ENCODE results near the gene NAP1L4.

NAP1L4 gene

DNA sequence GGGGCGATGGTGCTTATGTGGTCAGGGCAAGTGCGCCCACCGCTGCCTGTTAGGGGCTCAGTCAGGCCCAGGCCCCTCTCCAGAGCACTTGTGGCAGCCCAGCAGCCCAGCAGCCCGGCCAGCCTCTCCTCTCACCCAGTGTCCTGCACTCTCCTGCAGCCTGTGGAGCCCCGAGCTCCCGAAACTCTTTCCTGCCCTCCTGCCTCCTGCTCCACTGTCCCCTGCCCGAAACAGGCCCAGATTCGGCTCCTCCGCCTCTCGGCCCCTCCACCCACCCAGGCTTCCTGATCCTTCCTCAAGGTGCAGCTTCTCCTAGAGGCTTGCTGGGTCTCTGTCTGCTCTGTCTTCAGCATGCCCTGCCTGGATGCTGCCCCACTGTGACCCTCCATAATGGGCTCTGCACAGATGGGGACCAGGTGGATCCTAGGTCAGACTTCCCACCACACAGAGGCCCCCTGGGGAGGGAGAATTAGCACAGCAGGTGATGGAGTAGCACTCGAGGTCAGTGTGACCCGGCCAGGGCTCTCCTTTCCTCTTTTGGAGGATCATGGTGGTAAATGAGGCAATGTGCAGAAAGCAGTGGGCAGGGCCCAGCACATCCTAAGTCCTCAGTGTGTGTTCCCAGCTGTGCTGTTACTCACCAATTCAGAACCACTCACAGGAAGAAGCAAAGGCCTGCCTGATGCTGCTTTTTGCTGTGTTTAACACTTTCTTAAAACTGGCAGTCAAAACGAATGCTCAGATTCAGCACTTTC is 18.6 kb upstream of the NAP1L4 start:
- no peak for DNase-seq (ENCODE audit: low read depth in 3 of 3)

DNA sequence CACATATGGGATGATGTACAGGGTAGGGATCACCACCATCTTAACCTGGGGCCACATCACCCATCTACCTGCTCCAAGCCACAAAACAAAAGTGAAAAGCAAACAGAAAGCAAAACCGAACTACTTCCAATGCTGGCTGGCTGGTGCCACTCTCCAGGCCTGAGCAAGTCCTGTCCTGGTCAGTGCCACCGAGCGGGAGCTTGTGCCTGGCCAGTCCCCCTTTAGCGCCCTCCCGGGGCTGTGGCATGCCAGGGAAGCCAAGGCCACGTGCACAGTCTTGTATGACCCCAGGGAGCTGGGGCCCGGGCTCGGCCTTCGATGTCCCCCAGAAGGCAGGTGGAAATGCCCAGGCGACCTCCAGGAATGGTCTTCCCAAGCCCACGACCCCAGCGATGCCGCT is 17.9 kb upstream of the NAP1L4 start:
- DNase-seq (ENCODE audit: low read depth in 3 of 3): no peak

DNA sequence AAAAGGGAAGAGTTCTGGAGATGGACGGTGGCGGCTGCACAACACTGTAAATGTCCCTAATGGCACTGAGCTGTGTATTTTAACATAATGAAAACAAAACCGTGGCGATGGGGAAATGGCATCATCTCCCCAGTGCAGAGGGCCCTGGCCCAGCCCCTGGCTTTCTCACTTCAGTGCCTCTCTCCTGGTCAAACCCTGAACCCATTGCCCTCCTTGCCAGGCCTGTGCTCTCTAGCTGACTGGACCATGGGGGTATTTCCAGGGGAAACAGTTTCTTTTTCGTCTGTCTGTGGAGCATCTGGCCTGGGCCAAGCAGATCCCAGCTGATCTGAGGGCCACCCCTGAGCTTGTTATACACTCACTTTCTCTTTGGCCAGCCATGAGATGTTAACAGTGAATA is 17.4 kb upstream of the NAP1L4 start:
- no peak for DNase-seq (ENCODE audit: low read depth in 3 of 3)

DNA sequence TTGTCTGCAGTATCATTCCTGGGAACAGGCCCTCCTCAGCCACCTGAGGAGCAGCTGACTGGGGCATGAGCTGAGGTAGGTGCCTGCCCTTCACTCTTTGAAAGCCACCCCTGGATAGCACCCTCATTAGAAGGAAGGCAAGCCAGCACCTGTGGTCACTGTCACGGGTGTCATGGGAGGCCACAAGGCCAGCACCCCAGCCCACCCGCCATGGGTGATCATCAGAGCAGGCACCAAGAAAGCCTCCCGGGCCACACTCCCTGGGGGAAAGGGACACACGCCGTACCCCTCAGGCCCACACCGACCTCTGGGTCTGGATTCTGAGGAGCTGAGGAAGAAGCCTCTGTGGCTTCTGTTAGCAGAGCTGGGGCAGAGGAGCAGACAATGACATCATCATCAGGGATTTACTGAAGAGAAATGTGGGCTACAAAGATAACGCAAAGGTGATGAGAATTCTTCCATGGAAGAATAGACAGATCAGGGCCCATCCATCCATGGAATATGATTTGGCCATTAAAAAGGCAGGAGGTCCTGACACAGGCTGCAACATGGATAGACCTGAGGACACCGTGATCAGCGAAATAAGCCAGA is 16.7 kb upstream of the NAP1L4 start:
- DNase-seq (ENCODE audit: low read depth in 3 of 3): no peak

DNA sequence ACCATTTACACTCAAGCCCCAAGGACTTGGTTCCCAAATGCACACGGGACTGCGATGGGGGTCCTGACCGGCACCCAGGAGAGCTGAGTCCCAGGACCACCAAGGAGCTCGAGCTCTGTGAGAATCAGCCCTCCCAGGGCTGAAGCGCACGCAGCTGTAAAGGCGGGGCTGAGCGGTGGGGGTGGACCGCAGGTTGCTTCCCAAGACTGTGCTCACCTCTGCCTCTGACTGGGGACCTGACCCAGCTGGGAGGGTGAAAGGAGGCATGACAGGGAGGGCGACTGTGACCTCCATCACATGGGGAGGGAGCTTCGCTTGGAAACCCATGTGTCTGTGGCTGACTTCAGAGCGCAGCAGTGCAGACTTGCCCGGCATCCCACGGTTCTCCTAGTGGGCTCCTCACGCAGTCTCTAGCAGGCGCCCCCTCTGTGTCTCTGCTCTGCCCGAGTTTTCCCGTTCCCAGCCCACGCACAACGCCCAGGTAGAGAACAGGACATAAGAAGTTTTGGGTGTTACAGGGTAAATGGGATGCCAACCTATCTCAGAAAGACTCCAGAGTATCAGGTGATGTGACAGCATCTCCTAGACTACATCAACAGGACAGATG is 15.4 kb upstream of the NAP1L4 start:
- DNase-seq (ENCODE audit: low read depth in 3 of 3): no peak

DNA sequence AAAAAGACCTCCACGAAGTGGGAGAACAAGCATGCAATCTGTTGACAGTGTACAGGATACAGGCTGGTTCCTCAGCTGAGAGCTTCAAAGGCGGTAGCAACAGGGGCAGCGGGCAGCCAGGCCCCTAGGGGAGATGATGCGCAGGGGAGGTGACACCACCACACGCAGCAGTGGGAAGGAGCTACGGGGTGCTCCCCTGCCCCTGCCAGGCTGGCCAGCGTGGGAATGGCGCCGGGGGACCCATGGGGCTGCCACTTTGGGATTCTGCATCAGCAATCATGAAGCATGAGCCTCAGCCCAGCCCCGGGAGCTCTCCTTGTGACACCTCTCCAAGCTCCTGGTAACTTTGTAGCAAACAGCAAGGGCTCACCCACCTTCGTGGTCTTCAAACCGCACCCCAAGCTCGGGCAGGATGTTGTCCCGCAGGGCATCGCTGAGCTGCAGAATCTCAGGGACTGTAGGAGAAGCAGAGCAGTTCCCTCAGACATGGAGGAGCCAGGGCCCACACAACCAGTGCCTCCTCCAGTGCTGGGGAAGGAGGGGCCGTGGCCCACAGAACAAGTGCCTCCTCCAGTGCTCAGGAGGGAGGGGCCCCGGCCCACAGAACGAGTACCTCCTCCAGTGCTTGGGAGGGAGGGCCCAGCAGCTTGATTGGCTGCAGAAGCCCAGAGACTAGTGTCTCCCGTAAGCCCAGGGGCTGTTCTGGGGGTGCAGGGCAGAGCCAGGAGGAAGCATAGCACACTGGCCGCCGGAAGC is 14.6 kb upstream of the NAP1L4 start:
- DNase-seq (ENCODE audit: low read depth in 3 of 3): no peak

DNA sequence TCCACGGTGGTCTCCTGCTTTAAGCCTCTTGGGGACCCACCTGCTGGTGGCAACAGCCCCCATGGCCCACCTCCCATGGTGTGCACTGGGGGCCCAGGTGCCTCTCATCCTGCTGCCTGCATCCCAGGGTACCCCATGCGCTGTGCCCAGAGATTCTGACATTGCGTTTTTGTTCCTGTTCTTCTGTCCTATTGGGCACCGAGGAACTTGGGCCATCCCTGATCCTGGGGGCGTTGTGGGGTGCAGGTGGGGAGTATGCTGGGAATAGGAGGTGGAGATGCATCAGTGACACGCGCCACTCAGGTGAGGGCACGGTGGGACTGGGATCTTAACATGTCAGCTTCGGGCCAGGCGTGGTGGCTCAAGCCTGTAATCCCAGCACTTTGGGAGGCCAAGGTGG is 12.4 kb upstream of the NAP1L4 start:
- DNase-seq (ENCODE audit: low read depth in 3 of 3): no peak

DNA sequence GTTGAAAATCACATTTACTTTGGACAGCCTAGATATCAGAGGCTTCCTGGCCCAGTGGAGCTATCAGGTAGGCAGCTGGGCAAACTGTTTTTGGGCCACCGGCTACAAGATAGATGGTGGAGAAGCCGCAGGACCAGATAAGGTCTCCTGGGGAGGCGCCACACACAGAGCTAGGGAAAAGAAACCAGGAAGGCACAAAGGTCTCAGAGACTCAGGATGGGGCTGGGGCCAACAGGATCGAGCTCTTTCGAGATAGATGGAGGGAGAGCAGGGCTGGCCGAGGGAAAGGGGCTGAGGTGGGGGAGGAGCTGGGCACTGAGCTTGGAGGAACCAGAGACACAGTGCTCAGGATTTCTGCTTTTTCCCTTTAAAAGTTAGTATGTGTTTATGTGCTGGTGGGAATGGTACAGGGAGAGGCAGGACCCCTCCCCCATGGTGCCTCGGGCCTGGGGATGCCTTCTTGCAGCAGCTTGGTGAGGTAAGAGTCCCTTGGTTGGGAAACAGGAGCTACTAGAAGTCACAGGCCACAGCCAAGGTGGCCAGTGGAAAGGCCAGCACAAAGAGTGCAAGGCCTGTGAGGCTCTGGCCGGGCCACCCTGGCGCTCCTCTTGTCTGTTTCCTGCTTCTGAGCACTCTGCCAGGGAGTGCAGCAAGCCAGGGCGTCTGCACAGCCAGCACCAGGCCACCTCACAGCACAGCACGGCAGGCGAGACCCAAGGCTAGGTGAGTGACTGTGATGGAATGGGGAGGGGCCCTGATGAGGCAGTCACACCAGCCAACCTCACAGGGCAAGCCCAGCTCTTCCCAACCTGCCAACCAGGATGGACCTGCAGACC is 11.5 kb upstream of the NAP1L4 start:
- DNase-seq (ENCODE audit: low read depth in 3 of 3): no peak

DNA sequence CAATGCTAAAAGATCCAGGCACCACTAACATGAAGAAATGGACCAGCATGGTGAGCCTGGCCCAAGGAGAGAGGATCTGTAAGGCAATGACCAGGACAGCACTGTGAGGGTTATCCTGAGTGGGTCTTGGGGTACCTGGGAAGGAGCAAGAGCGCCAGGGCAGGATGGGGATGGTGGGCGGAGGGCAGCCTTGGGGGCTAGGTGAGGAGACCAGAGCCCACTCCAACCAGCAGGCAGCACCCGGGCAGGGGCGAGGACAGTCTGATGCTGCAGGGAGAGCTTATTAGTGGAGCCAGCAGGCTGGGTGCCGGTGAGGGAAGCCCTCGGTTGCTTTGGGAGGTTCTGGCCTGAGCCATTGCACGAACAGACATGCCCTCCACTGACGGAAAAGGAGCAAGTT is 10.7 kb upstream of the NAP1L4 start:
- DNase-seq (ENCODE audit: low read depth in 3 of 3): no peak

DNA sequence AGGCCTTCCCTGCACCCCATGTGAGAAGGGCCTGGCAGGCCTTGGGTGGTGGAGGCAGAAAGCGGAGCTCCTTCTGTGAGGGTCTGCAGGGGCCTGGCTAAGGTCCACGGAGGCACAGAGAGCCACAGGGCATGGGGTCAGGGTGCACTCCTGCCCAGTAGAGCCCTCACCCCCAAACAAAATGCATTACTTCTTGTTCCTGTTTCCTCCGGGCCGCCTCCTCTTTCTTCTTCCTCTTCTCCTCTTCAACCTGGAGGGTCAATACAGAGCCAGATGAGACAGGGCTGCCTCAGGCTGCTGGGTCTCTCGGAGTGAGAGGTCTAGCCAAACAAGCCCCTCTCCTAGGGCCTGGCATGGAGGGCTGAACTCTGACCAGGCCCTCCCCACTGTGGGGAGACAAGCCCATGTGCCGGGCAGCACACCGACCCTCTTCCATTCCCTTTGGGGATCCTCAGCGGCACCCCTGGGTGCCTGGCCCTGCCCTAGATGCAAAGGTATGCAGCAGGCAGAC is 10.3 kb upstream of the NAP1L4 start:
- DNase-seq (ENCODE audit: low read depth in 3 of 3): no peak

DNA sequence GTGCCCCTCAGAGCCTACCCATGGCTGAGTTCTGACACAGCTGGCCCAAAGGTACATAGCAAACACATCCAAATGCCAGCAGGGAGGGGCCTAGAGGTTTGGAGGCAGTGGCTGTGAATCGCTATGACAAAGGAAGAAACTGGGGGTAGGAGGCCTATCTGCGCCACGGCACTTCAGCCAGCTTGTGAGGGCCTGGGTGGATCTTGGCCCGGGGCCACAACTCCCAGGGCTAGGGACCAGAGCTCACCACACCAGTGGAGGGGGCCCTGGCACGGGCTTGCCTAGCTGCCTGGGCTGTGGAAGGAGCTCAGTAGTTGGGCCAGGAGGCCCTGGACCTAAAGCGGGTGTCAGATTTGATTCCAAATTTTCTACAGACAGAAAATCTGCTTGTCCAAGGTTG is 9.4 kb upstream of the NAP1L4 start:
- no peak for DNase-seq (ENCODE audit: low read depth in 3 of 3)

DNA sequence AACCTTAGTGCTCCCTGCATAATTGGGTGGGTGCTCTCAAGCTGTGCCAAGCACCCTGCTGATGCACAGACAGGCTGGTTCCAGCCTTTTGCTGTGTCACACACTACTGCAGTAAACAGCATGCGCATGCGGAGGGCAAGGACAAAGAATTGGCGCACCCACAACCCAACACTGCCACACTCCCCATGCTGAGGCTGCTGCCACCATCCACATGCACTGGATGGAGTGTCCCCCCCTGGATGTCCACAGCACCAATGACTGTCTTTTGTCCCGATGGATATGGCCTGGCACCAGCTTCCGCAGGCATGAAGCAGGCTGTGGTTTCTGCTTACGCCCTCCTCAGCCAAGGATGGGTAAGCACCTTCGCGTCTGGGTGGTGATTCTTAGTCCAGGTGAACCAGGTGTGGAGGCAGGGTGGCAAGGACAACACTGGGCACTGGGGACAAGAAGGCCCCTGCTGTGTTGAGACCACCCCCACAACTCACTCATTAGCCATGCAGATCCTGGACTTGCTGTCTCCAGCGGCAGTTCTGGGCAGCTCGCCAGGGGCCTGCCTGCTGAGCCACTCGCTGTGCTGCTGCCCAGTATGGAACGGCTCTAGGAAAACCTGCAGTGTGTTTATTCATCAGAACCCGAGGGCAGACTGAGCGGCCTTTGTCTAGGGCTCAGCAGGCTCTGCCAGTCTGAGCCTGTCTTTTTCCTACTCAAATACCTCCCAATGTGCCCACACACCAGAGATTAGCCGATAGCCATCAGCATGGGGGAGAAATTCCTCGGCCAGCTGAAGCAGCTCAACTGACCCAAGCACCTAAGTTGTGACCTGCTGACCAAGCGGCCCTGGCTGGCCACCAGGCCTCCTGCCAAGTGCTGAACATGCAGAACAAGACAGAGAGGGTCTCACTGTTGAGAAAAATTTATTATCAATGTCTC is 8.2 kb upstream of the NAP1L4 start:
- DNase-seq (ENCODE audit: low read depth in 3 of 3): no peak

DNA sequence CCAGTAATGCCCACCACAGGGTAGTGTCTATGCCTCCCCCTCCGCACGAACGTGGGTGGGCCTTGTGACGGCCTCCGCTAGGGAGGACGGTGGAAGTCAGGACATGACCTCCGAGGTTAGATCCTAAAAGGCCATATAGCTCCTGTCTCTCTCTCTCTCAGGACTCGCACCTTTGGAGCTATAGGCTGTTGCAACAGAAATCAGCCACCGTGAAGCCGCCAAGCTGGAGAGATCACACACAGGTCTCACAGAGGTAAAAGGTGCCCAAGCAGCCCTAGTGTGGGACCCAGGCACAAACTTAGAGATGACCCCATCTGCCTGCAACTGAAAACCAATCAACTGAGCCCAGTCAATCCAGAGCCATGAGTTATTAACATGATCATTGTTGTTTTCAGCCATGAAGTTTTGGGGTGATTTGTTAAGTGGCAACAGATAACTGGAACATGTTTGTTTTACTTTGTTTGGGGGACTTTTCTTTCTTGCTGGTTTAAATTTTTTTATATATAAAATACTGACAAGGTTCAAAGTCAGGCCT is 7.4 kb upstream of the NAP1L4 start:
- no peak for DNase-seq (ENCODE audit: low read depth in 3 of 3)

DNA sequence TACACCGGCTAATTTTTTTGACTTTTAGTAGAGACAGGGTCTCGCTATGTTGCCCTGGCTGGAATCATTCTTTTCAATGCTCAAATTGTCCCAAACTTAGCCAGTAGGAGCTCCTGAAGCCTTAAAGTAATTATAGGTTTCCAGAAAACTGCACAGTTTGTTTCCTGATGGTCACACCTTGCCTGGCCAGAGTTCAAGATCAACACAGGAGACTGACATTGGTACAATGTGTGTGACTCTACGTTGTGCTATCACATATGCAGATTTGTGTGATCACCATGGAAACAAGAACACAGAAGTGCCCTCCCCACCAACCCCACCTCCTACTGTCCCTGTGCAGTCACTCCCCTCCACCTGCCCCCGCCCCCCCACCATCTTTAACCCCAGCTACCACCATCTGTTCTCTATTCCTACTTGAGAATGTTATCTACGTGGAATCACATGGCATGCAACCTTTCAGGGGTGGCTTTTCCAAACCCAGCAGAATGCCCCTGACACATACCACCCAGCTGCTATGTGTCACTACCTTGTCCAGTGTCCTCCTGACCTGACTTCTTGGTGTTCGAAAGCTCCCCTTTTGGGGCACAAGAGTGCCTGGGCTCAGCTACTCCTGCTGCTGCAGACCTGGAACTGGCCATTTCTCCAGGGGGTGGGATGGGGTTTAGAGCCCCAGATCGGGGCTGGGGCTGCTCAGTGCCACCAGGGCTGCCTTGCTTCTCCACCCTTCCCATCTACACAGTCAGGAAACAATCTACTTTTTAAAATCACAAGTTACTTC is 6.1 kb upstream of the NAP1L4 start:
- no peak for DNase-seq (ENCODE audit: low read depth in 3 of 3)

DNA sequence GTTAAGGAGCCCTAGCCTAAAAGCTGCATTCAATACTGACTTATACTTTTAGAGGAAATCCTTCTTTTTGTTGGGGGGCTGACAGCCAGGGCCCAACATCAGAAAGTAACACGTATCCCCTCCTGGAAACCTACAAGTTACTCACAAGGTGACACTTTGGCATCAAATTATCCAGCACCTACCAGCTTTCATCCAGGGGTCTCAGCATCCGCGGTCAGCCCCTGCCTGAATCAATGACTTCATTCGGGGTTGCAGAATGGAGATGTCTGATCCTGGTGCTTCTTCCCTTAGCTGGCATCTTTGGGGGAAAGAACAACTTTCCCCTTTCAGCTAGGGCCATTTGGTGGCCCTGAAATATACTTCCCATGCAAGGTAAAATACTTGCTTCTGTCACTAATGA is 5.3 kb upstream of the NAP1L4 start:
- no peak for DNase-seq (ENCODE audit: low read depth in 3 of 3)

DNA sequence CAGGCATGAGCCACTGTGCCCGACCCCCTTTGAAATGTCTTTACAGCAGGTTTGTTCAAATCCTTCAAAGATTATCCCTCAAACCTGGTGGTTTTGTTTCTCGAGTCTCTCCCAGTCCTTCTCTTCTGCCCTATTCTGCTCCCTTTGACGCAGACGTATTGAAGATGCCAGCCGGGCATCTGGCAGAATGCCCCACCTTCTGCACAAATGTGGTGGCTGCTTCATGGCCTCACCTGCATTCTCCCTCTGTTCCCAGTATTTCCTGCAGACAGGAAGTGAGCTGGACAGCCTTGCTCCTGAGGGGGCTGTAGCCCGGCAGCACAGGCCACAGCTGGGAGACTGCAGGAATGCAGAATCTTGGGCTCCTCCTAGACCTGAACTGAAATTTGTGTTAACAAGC is 4.8 kb upstream of the NAP1L4 start:
- DNase-seq (ENCODE audit: low read depth in 3 of 3): no peak

DNA sequence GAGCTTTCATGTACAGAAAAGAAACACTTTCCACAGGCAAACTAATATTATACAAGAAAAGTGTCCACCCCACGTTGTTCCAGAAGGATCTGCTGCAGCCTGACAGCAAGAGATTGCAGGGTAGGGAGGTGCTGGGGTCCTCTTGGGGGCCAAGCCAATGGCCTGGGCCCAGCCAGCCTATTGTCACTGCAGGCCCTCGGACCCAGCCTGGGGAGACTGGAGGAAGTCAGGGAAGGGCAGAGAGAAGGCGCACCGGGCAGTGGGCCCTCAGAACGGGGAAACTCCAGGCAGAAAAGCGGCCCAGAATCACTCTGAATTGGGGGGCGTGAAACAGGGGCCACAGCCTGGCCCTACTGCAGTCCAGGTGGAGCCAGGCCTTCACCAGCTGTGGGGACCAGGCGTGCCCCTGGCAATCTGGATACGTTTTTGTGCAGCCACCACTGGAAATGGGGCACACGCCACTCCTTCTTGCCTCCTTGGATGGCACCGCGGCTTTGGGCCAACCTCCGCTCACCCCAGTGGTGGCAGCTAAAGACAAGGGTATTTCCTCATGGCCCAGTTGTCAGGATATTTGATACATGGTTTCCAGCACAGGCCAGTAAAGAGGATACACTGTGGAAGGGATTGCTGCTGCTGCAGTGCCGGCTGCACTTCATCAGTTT is 3.9 kb upstream of the NAP1L4 start:
- no peak for DNase-seq (ENCODE audit: low read depth in 3 of 3)

DNA sequence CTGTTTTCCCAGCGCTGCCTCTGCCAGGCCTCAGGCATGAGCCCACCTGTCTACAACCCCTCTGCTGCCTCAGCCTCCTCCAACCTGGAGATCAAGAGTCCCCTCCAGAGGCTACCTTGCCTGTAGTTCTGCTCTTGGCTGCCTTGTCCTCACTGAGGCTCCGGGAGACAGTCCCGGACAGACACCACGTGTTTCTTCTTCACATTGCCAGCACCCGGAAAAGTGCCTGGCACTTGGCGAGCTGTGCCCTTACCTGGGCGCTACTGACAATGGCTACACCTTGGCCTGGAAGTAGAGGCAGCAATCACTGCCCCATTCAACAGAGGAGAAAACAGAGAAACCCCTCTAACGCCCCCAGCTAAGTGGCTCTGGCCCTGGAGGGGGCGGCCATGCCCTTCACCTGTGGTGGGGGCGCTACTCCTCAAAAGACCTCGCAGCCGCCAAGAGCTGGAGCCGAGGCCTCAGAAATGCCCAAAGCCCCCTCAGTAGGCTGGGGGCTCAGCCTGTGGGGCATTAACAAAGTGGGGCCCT is 3.0 kb upstream of the NAP1L4 start:
- DNase-seq (ENCODE audit: low read depth in 3 of 3): no peak

DNA sequence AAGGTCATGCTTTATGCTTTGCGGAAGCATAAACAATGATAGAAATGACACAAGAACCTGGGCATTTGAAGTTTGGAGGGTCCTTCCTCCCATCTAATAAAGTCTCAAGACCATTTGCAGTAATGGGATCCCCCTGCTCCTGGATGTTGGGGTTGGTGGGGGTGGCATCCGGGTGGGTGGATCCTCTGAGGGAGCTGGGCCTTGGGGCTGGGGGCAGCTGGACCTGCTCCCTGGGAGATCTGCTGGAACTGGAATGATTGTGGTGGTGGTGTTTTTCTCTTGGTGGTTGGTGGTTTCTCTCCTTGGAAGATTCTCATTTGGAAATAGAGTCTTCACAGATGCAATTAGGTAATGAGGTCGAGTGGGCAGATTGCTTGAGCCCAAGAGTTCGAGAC is 2.2 kb upstream of the NAP1L4 start:
- DNase-seq (ENCODE audit: low read depth in 3 of 3): no peak

Data from stimulated activated CD4-positive, alpha-beta T cell treated with anti-CD3 and anti-CD28 coated beads, TNF-alpha, amount 100 ng/mL, for 48 hours (primary cell).